Suprapubic skin (tissue), 4 donors: ENCODE data around the gene VEGFA.

Source experiments
- EP300 ChIP-seq: sonication (generic); formaldehyde crosslinking; IDR thresholded peaks from one replicate; pipeline ENCODE4 v1.6.1; 2017; ENCODE audit warnings: antibody characterized with exemption
- POLR2A ChIP-seq, 2 donors: fragments of 450-650 bp; IDR thresholded peaks; one replicate each; pipeline ENCODE4 v1.6.1; 2017; ENCODE audit warnings: antibody characterized with exemption in 2 of 2, mild to moderate bottlenecking in 2 of 2, moderate library complexity in 2 of 2
- POLR2AphosphoS5 ChIP-seq, 3 donors: sonication (generic); formaldehyde crosslinking; IDR thresholded peaks; one replicate each; pipeline ENCODE4 v1.6.1; 2017; ENCODE audit warnings: antibody characterized with exemption in 3 of 3
- TF ChIP-seq, protein P1 (sequence below), 2 donors: fragments of 200-600 bp in 1 of 2; fragments of 450-650 bp in 1 of 2; sonication (generic) in 1 of 2; IDR thresholded peaks; one replicate each; pipeline ENCODE4 v1.5.1; 2016 to 2019; ENCODE audit warnings: antibody characterized with exemption in 2 of 2, mild to moderate bottlenecking in 1 of 2, moderate library complexity in 1 of 2

GRCh38 chr6:43753570-43754183, 16.3 kb upstream of the VEGFA start:
- no peak for TF ChIP-seq POLR2AphosphoS5 (IDR thresholded peaks at IDR 0.05)
- TF ChIP-seq, protein P1, sequence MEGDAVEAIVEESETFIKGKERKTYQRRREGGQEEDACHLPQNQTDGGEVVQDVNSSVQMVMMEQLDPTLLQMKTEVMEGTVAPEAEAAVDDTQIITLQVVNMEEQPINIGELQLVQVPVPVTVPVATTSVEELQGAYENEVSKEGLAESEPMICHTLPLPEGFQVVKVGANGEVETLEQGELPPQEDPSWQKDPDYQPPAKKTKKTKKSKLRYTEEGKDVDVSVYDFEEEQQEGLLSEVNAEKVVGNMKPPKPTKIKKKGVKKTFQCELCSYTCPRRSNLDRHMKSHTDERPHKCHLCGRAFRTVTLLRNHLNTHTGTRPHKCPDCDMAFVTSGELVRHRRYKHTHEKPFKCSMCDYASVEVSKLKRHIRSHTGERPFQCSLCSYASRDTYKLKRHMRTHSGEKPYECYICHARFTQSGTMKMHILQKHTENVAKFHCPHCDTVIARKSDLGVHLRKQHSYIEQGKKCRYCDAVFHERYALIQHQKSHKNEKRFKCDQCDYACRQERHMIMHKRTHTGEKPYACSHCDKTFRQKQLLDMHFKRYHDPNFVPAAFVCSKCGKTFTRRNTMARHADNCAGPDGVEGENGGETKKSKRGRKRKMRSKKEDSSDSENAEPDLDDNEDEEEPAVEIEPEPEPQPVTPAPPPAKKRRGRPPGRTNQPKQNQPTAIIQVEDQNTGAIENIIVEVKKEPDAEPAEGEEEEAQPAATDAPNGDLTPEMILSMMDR (IDR thresholded peaks at IDR 0.05): no peak
- TF ChIP-seq EP300: no peak
- TF ChIP-seq POLR2A (IDR thresholded peaks at IDR 0.05): no peak
